MM.1S (cell line): ENCODE results near the gene SNU13.

Source experiments
- EZH2 ChIP-seq: fragments of 300-600 bp; sonication (generic); optimal IDR thresholded peaks from 2 replicates; pipeline ENCODE3; 2017; ENCODE audit warnings: low read depth, mild to moderate bottlenecking, antibody characterized with exemption, low read length, mixed read lengths
- EZH2phosphoT487 ChIP-seq: fragments of 300-600 bp; sonication (generic); IDR thresholded peaks from 2 replicates; pipeline ENCODE4 v1.6.1; 2018; ENCODE audit warnings: antibody characterized with exemption, low read length
- TF ChIP-seq, protein P1 (sequence below): fragments of 300-600 bp; sonication (generic); IDR thresholded peaks from 2 replicates; pipeline ENCODE4 v1.5.1; 2016; ENCODE audit warnings: antibody characterized with exemption, low read length, mixed read lengths

DNA sequence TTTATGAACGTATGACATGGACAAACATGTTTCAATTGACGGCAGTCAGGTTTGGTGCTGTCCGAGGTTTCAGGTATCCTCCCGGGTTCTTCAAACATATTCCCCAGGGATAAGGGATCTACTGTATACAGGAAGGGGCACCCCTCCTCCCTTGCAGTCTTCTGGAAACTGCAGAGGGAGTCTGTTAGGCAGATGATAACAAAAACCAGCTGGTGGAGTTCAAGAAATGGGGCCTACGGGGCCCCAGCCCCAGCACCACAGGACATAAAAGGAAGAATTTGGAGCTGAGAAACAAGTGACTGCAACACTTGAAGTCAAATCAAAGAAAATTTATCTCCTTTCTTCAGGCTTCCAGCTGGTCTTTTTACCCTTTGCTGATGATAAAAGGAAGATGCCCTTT is 32.1 kb downstream of the SNU13 start:
- TF ChIP-seq, protein P1, sequence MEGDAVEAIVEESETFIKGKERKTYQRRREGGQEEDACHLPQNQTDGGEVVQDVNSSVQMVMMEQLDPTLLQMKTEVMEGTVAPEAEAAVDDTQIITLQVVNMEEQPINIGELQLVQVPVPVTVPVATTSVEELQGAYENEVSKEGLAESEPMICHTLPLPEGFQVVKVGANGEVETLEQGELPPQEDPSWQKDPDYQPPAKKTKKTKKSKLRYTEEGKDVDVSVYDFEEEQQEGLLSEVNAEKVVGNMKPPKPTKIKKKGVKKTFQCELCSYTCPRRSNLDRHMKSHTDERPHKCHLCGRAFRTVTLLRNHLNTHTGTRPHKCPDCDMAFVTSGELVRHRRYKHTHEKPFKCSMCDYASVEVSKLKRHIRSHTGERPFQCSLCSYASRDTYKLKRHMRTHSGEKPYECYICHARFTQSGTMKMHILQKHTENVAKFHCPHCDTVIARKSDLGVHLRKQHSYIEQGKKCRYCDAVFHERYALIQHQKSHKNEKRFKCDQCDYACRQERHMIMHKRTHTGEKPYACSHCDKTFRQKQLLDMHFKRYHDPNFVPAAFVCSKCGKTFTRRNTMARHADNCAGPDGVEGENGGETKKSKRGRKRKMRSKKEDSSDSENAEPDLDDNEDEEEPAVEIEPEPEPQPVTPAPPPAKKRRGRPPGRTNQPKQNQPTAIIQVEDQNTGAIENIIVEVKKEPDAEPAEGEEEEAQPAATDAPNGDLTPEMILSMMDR, result no peak
- TF ChIP-seq EZH2 (no peak), EZH2phosphoT487 (no peak)
